Ovary (tissue), 9 donors: Measurements from ENCODE around the gene FMNL2. TPM values are rescaled to one million over a fixed set of nuclear protein-coding genes. Genes with fewer than 3 reads are reported as not detected.

Experiments used
- DNase-seq, 5 donors: peaks; one replicate each; pipeline ENCODE4 v3.0.0-alpha.2; 2019 to 2020
- H3K27ac ChIP-seq, 2 donors: fragments of 200-600 bp; one replicate each; pipeline versions ENCODE4 v1.5.1 to v1.8.0; 2019 to 2022
- H3K27me3 ChIP-seq: fragments of 200-600 bp; one replicate; pipeline ENCODE4 v1.8.0; 2022
- H3K36me3 ChIP-seq: fragments of 200-600 bp; sonication (generic); one replicate; pipeline ENCODE4 v1.5.1; 2019
- H3K4me1 ChIP-seq: one replicate; pipeline ENCODE4 v1.8.1; 2013; ENCODE audit warnings: mild to moderate bottlenecking, moderate library complexity; ENCODE audit not compliant: insufficient read depth
- H3K4me3 ChIP-seq: fragments of 200-600 bp; sonication (generic); one replicate; pipeline ENCODE4 v1.5.1; 2017
- H3K9me3 ChIP-seq, 2 donors: fragments of 200-600 bp in 1 of 2; sonication (generic) in 1 of 2; one replicate each; pipeline versions ENCODE4 v1.5.1 to v1.8.1; 2013 to 2019; ENCODE audit warnings: mild to moderate bottlenecking in 1 of 2, moderate library complexity in 1 of 2
- CTCF ChIP-seq, 3 donors: fragments of 450-650 bp in 2 of 3; fragments of 200-600 bp in 1 of 3; IDR thresholded peaks; one replicate each; pipeline versions ENCODE4 v1.5.1 to v1.8.0; 2016 to 2022; ENCODE audit warnings: antibody characterized with exemption in 3 of 3, mild to moderate bottlenecking in 1 of 3
- EP300 ChIP-seq: sonication (generic); formaldehyde crosslinking; IDR thresholded peaks from one replicate; pipeline ENCODE4 v1.6.1; 2017; ENCODE audit warnings: antibody characterized with exemption
- POLR2A ChIP-seq: fragments of 450-650 bp; IDR thresholded peaks from one replicate; pipeline ENCODE4 v1.6.1; 2017; ENCODE audit warnings: antibody characterized with exemption, mild to moderate bottlenecking, moderate library complexity
- WGBS, 3 donors: extraction: QIAGEN DNeasy Blood & Tissue Kit in 1 of 3; methylation state at CpG; one replicate each; pipeline versions ENCODE4 v1.1.5 to v1.1.7; 2013 to 2017; 5-methylcytosine and 5-hydroxymethylcytosine counted together
- intact Hi-C, 4 donors: fragments of 100-400 bp; cut with DNase I; formaldehyde crosslinking; loops; one replicate each; pipeline versions ENCODE4 v1.11.0 to v1.15.1; 2022 to 2023
- polyA plus RNA-seq, 2 donors: library from polyadenylated mRNA; stranded (reverse); fragments of 200-250 nt in 1 of 2; fragments of 350-450 nt in 1 of 2; fragmentation: Illumina TruSeq in 1 of 2; extraction: RNeasy Lipid Tissue Mini Kit (QIAGEN cat#74804) in 1 of 2; gene quantifications; one replicate each; pipeline ENCODE4 v1.2.3, GENCODE V29; 2013 to 2014
- total RNA-seq, 7 donors: library from RNA; depleted of rRNA in 2 of 7; stranded (reverse); fragments of >200 nt in 2 of 7; fragmentation: NEBNext Ultra II Directional in 3 of 7; extraction: Animal tissue kit (Norgen Biotek cat#: 25700) in 3 of 7; gene quantifications; one replicate each; pipeline versions ENCODE4 v1.1.0 to v1.2.4, GENCODE V29; 2016 to 2023
- donor health status: DM: no; HTN: no; CAD: no; lungs with moderate emphysema.
- donor health status: DM: no; HTN: no; CAD: no.
- donor health status: Bipolar disorder and iron deficiency.
- donor health status: DM: yes; HTN: yes; CAD: no.
- donor health status: DM: no; HTN: no; CAD: no.
- donor health status: DM: yes; HTN: yes; CAD: no.

The FMNL2 gene
- total and polyA plus RNA-seq, 9 donors: 30.3 to 89.1 (median 51.3) TPM

GRCh38 chr2:152686321-152686720 is 351.3 kb downstream of the FMNL2 start:
- no peak overlapping the region for H3K4me3 ChIP-seq
- TF ChIP-seq CTCF (IDR thresholded peaks at IDR 0.05) (no peak), EP300 (no peak), POLR2A (no peak)

GRCh38 chr2:152693033-152693432 is 358.1 kb downstream of the FMNL2 start:
- Histone ChIP-seq H3K9me3 (no peaks in the 10 kb centered on the region), H3K4me3 (no peak overlapping the region), H3K4me1 (no peaks in the 10 kb centered on the region), H3K36me3 (no peaks in the 10 kb centered on the region), H3K27me3 (no peaks in the 10 kb centered on the region), H3K27ac (no peak overlapping the region)
- no peak for DNase-seq
- WGBS, 3 donors: 94 to 97% (median 95%) methylated on average over 4 of the region's 4 CpGs
- intact Hi-C loops: no loop called here
- TF ChIP-seq EP300 (no peak), CTCF (IDR thresholded peaks at IDR 0.05) (no peak), POLR2A (no peak)

More at GRCh38 chr2:152686321-152686720, 351.3 kb downstream of the FMNL2 start:
- intact Hi-C loops: no loop called here
- H3K27ac ChIP-seq: no peak overlapping the region
- no peaks in the 10 kb centered on the region for H3K4me1 ChIP-seq
- no peak for DNase-seq
- no peaks in the 10 kb centered on the region for H3K9me3 ChIP-seq
- H3K27me3 ChIP-seq: no peaks in the 10 kb centered on the region
- H3K36me3 ChIP-seq: no peaks in the 10 kb centered on the region

GRCh38 chr2:152694161-152694661 is 359.2 kb downstream of the FMNL2 start:
- no peak for TF ChIP-seq CTCF (IDR thresholded peaks at IDR 0.05)
- TF ChIP-seq EP300: no peak
- no peak for TF ChIP-seq POLR2A
- DNase-seq: no peak
- Histone ChIP-seq H3K9me3 (no peaks in the 10 kb centered on the region), H3K27me3 (no peaks in the 10 kb centered on the region), H3K4me3 (no peak overlapping the region), H3K4me1 (no peaks in the 10 kb centered on the region), H3K27ac (peak overlapping the region in 1 of 2 donors; percentile 0), H3K36me3 (no peaks in the 10 kb centered on the region)
- WGBS, 3 donors: 37 to 63% (median 37%) methylated on average over 8 of the region's 8 CpGs
- intact Hi-C loops: no loop called here

- Histone ChIP-seq H3K36me3 (no peaks in the 10 kb centered on the region), H3K27ac (no peak overlapping the region), H3K4me1 (no peaks in the 10 kb centered on the region), H3K9me3 (no peaks in the 10 kb centered on the region), H3K4me3 (no peak overlapping the region), H3K27me3 (no peaks in the 10 kb centered on the region)
- WGBS, 3 donors: 97% methylated on average over 3 of the region's 3 CpGs
- no peak for DNase-seq
- no peak for TF ChIP-seq EP300
- TF ChIP-seq POLR2A: no peak
- TF ChIP-seq CTCF (IDR thresholded peaks at IDR 0.05): no peak
- intact Hi-C loops: no loop called here
These were observed 360.8 kb downstream of the FMNL2 start for GRCh38 chr2:152695763-152696162.
